IMR-90 (cell line): Measurements from ENCODE around the gene METTL24. TPM values are rescaled to one million over a fixed set of nuclear protein-coding genes. Genes with fewer than 3 reads are reported as not detected.

Experiments used
- ATAC-seq: fragments of 200-7000 bp; cut with Tn5 transposase; 2 replicates; pipeline ENCODE4 v1.9.1; 2020; ENCODE audit warnings: low read depth, mild to moderate bottlenecking, moderate library complexity
- BruUV-seq: library from RNA; stranded (reverse); fragments of 400-500 nt; replicated peaks from 2 replicates; lab custom pipeline; 2021; lab: Mats Ljungman, UMichigan
- CTCF ChIA-PET: fragments of 300-600 bp; formaldehyde crosslinking; extraction: SDS; loops from one replicate; lab custom pipeline; 2021; ENCODE audit warnings: antibody characterized with exemption; lab: Yijun Ruan, JAX
- POLR2A ChIA-PET: fragments of 300-600 bp; sonication (Branson Sonifier 250); formaldehyde crosslinking; loops from one replicate; lab custom pipeline; 2022; ENCODE audit warnings: antibody characterized with exemption; ENCODE audit not compliant: unreplicated experiment; lab: Charles Lee
- DNase-seq: peaks from one replicate; pipeline ENCODE4 v3.0.0; 2013
- H2AFZ ChIP-seq: replicated peaks from 2 replicates; pipeline ENCODE3; 2013; ENCODE audit warnings: low read length, mild to moderate bottlenecking; ENCODE audit not compliant: poor library complexity
- H2AK5ac ChIP-seq: 2 replicates; pipeline ENCODE4 v1.6.1; 2013; ENCODE audit warnings: low read depth, low read length, inconsistent platforms
- H2AK9ac ChIP-seq: replicated peaks from 2 replicates; pipeline ENCODE3; 2013; ENCODE audit warnings: mild to moderate bottlenecking, low read depth, low read length, moderate library complexity; ENCODE audit not compliant: poor library complexity
- H2BK120ac ChIP-seq: 2 replicates; pipeline ENCODE4 v1.6.1; 2013; ENCODE audit warnings: low read depth, low read length, inconsistent platforms
- H2BK15ac ChIP-seq: 3 replicates; pipeline ENCODE4 v1.6.1; 2013; ENCODE audit warnings: low read depth, low read length, inconsistent platforms
- H2BK20ac ChIP-seq: 2 replicates; pipeline ENCODE4 v1.6.1; 2013; ENCODE audit warnings: low read depth, mild to moderate bottlenecking, inconsistent platforms, low read length, moderate library complexity
- H2BK5ac ChIP-seq: 2 replicates; pipeline ENCODE4 v1.6.1; 2013; ENCODE audit warnings: mild to moderate bottlenecking, low read depth, low read length, inconsistent platforms; ENCODE audit not compliant: poor library complexity, severe bottlenecking
- H3K14ac ChIP-seq: replicated peaks from 2 replicates; pipeline ENCODE4 v1.6.1; 2013; ENCODE audit warnings: low read depth, low read length, inconsistent platforms
- H3K18ac ChIP-seq: 2 replicates; pipeline ENCODE4 v1.6.1; 2013; ENCODE audit warnings: low read depth, low read length, control low read depth
- H3K23ac ChIP-seq: 2 replicates; pipeline ENCODE4 v1.6.1; 2013; ENCODE audit warnings: low read depth, low read length, inconsistent platforms
- H3K27ac ChIP-seq: 2 replicates; pipeline ENCODE4 v1.5.1; 2013; ENCODE audit warnings: mild to moderate bottlenecking, control low read depth, low read length; ENCODE audit not compliant: insufficient read depth
- H3K27me3 ChIP-seq: 2 replicates; pipeline ENCODE4 v1.6.1; 2013; ENCODE audit warnings: low read length; ENCODE audit not compliant: control insufficient read depth, insufficient read depth
- H3K36me3 ChIP-seq: 2 replicates; pipeline ENCODE4 v1.6.1; 2013; ENCODE audit warnings: low read length, mixed read lengths; ENCODE audit not compliant: control insufficient read depth, insufficient read depth
- H3K4ac ChIP-seq: 2 replicates; pipeline ENCODE4 v1.6.1; 2013; ENCODE audit warnings: low read depth, low read length, inconsistent platforms
- H3K4me1 ChIP-seq: 2 replicates; pipeline ENCODE4 v1.6.1; 2013; ENCODE audit warnings: low read length, mixed read lengths; ENCODE audit not compliant: control insufficient read depth, insufficient read depth
- H3K4me2 ChIP-seq: 2 replicates; pipeline ENCODE4 v1.6.1; 2013; ENCODE audit warnings: low read depth, mild to moderate bottlenecking, control low read depth, low read length, moderate library complexity
- H3K4me3 ChIP-seq: 2 replicates; pipeline ENCODE4 v1.5.1; 2013; ENCODE audit warnings: low read depth, mild to moderate bottlenecking, control low read depth, low read length, moderate library complexity; ENCODE audit not compliant: insufficient read depth
- H3K56ac ChIP-seq: 2 replicates; pipeline ENCODE4 v1.6.1; 2013; ENCODE audit warnings: low read length, inconsistent platforms; ENCODE audit not compliant: insufficient read depth; ENCODE audit errors: extremely low read depth
- H3K79me1 ChIP-seq, 2 experiments: 2 replicates each; pipeline ENCODE4 v1.6.1; 2013; ENCODE audit warnings: low read length in 2 of 2, inconsistent platforms in 1 of 2, low read depth in 1 of 2
- H3K9ac ChIP-seq: 2 replicates; pipeline ENCODE4 v1.6.1; 2013; ENCODE audit warnings: low read depth, low read length, control low read depth
- H3K9me1 ChIP-seq: 2 replicates; pipeline ENCODE4 v1.6.1; 2013; ENCODE audit warnings: low read length, inconsistent platforms; ENCODE audit not compliant: insufficient read depth
- H3K9me3 ChIP-seq: 2 replicates; pipeline ENCODE4 v1.6.1; 2013; ENCODE audit warnings: low read length; ENCODE audit not compliant: control insufficient read depth, insufficient read depth
- H4K20me1 ChIP-seq: 2 replicates; pipeline ENCODE4 v1.6.1; 2013; ENCODE audit warnings: low read length, inconsistent platforms; ENCODE audit not compliant: insufficient read depth
- H4K5ac ChIP-seq: 2 replicates; pipeline ENCODE4 v1.6.1; 2013; ENCODE audit warnings: mild to moderate bottlenecking, low read depth, low read length, control low read depth
- H4K8ac ChIP-seq, 2 experiments: 2 replicates each; pipeline ENCODE4 v1.6.1; 2013; ENCODE audit warnings: low read depth in 2 of 2, low read length in 2 of 2, control low read depth in 1 of 2, inconsistent platforms in 1 of 2
- H4K91ac ChIP-seq: 2 replicates; pipeline ENCODE4 v1.6.1; 2013; ENCODE audit warnings: low read depth, low read length, inconsistent platforms; ENCODE audit not compliant: insufficient read depth
- CHD1 ChIP-seq: IDR thresholded peaks from 2 replicates; pipeline ENCODE4 v1.6.1; 2012; ENCODE audit warnings: low read depth, low read length, improper control_type of control experiment
- CTCF ChIP-seq: conservative IDR thresholded peaks from 2 replicates; pipeline ENCODE4 v1.5.1; 2012; ENCODE audit warnings: mild to moderate bottlenecking, low read depth, low read length, improper control_type of control experiment
- MAZ ChIP-seq: IDR thresholded peaks from 2 replicates; pipeline ENCODE4 v1.6.1; 2012; ENCODE audit warnings: low read depth, mild to moderate bottlenecking, low read length, improper control_type of control experiment, moderate library complexity, borderline replicate concordance
- MXI1 ChIP-seq: IDR thresholded peaks from 2 replicates; pipeline ENCODE4 v1.6.1; 2012; ENCODE audit warnings: low read depth, mild to moderate bottlenecking, low read length, moderate library complexity, borderline replicate concordance
- POLR2A ChIP-seq: IDR thresholded peaks from 2 replicates; pipeline ENCODE4 v1.6.1; 2012; ENCODE audit warnings: mild to moderate bottlenecking, low read depth, low read length
- USF2 ChIP-seq: fragments of 150-350 bp; IDR thresholded peaks from 2 replicates; pipeline ENCODE4 v1.6.1; 2017; ENCODE audit warnings: mild to moderate bottlenecking, antibody characterized with exemption, low read length, low read depth
- WGBS, 2 experiments: methylation state at CpG; one replicate each; pipeline versions ENCODE4 v1.1.5 to v1.1.7; 2013; ENCODE audit warnings: missing lambda C conversion rate in 2 of 2; ENCODE audit not compliant: insufficient read length in 1 of 2; ENCODE audit errors: extremely low coverage in 2 of 2; 5-methylcytosine and 5-hydroxymethylcytosine counted together
- dilution Hi-C: fragments of 300-500 bp; cut with HindIII; formaldehyde crosslinking; loops from one replicate; pipeline ENCODE4 v1.14.3; 2018; ENCODE audit warnings: low sequenced_read_pairs; ENCODE audit not compliant: unreplicated experiment
- in situ Hi-C: fragments of 300-500 bp; cut with MboI; formaldehyde crosslinking; loops from 3 replicates; pipeline ENCODE4 v1.14.3; 2019; ENCODE audit warnings: low sequenced_read_pairs, inconsistent platforms, mixed read lengths
- intact Hi-C: fragments of 100-400 bp; cut with micrococcal nuclease; formaldehyde crosslinking; loops from 2 replicates; pipeline ENCODE4 v1.10.0; 2022
- polyA plus RNA-seq, 3 experiments: library from polyadenylated mRNA; depleted of rRNA; stranded (reverse); fragments of >200 nt; gene quantifications; 2 replicates each; pipeline ENCODE4 v1.2.3, GENCODE V29; 2012; ENCODE audit warnings: low replicate concordance in 1 of 3
- total RNA-seq: library from RNA; depleted of rRNA; stranded (reverse); fragments of >200 nt; gene quantifications from 2 replicates; pipeline ENCODE4 v1.2.3, GENCODE V29; 2012

METTL24 gene
- total and polyA plus RNA-seq, 2 of the 4 experiments (the other 2 are of a cell fraction), result not detected

GRCh38 chr6:110246900-110247546, 111.1 kb downstream of the METTL24 start:
- dilution Hi-C loops (no loop called here), in situ Hi-C loops (no loop called here), intact Hi-C loops (no loop called here)
- Histone ChIP-seq H3K18ac (no peak overlapping the region), H3K4me1 (no peaks in the 10 kb centered on the region), H3K27me3 (no peaks in the 10 kb centered on the region), H3K9me3 (no peaks in the 10 kb centered on the region), H3K4ac (no peak overlapping the region), H4K5ac (no peak overlapping the region), H3K9me1 (no peaks in the 10 kb centered on the region), H3K36me3 (no peaks in the 10 kb centered on the region), H4K91ac (no peak overlapping the region), H3K9ac (no peak overlapping the region), H2AK9ac (no peak overlapping the region), H3K23ac (no peak overlapping the region), H4K8ac (no peak overlapping the region), H2BK15ac (no peak overlapping the region), H4K20me1 (no peaks in the 10 kb centered on the region), H3K4me2 (no peak overlapping the region), H3K56ac (no peak overlapping the region), H3K4me3 (no peak overlapping the region), H3K14ac (no peak overlapping the region), H2AFZ (no peak overlapping the region), H2BK20ac (no peak overlapping the region), H3K27ac (no peak overlapping the region), H2BK120ac (no peak overlapping the region), H2AK5ac (no peak overlapping the region), H3K79me1 (no peaks in the 10 kb centered on the region), H2BK5ac (no peak overlapping the region)
- ChIA-PET POLR2A (no interaction called here), CTCF (no interaction called here)
- no peak for DNase-seq
- WGBS, 2 experiments, result no CpG with 5 or more reads among the region's 3 CpGs
- no peak for ATAC-seq
- no peak for TF ChIP-seq CHD1
- no peak for TF ChIP-seq MAZ
- no peak for TF ChIP-seq CTCF
- no peak for TF ChIP-seq MXI1
- TF ChIP-seq POLR2A, result no peak
- TF ChIP-seq USF2, result no peak
- no TSS peak for BruUV-seq
